A673 (cell line): ENCODE measurements around the gene SIGLEC7.

Source experiments
- EZH2 ChIP-seq: fragments of 200-600 bp; sonication (generic); IDR thresholded peaks from 2 replicates; pipeline ENCODE4 v1.6.1; 2017; ENCODE audit warnings: borderline replicate concordance, low read depth, mild to moderate bottlenecking, mixed read lengths, antibody characterized with exemption, low read length; ENCODE audit not compliant: poor library complexity, severe bottlenecking
- TF ChIP-seq, protein P1 (sequence below): fragments of 300-800, 200-600 bp; sonication (generic); conservative IDR thresholded peaks from 2 replicates; pipeline ENCODE4 v1.5.1; 2017; ENCODE audit warnings: low read depth, mild to moderate bottlenecking, antibody characterized with exemption, low read length, moderate library complexity, mixed read lengths

DNA sequence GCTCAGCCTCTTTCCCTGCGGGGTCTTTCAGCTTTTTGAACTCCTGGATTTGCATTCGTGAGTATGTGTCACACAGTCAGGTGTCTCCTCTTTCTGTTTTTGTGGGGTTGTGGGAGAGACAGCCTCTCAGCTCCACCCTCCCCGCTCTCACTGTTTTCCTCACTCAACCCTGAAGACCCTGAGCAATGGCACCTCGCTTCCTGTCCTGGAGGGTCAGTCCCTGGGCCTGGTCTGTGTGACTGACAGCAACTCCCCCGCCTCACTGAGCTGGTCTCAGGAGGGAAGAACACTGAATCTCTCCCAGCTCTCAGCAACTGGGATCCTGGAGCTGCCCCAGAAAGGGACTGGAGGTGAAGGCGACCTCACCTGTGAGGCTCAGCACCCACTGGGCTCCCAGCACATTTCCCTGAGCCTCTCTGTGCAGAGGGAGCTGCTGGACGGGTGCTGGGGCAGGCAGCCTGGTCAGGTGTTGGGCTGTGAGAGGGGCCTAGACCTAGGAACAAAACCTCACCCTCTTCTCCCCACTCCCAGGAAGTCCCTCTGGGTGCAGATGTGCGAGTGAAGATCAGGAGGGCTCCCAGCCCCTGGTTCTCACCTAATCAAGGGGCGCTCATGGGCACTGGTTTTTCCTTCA lies 4.2 kb upstream of the SIGLEC7 start:
- TF ChIP-seq, protein P1, sequence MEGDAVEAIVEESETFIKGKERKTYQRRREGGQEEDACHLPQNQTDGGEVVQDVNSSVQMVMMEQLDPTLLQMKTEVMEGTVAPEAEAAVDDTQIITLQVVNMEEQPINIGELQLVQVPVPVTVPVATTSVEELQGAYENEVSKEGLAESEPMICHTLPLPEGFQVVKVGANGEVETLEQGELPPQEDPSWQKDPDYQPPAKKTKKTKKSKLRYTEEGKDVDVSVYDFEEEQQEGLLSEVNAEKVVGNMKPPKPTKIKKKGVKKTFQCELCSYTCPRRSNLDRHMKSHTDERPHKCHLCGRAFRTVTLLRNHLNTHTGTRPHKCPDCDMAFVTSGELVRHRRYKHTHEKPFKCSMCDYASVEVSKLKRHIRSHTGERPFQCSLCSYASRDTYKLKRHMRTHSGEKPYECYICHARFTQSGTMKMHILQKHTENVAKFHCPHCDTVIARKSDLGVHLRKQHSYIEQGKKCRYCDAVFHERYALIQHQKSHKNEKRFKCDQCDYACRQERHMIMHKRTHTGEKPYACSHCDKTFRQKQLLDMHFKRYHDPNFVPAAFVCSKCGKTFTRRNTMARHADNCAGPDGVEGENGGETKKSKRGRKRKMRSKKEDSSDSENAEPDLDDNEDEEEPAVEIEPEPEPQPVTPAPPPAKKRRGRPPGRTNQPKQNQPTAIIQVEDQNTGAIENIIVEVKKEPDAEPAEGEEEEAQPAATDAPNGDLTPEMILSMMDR = no peak
- TF ChIP-seq EZH2 = no peak
